22Rv1 (cell line): ENCODE results near the gene KRTAP10-11.

Experiments
- CTCF ChIP-seq: fragments of 450-650 bp; IDR thresholded peaks from 2 replicates; pipeline ENCODE4 v1.5.1; 2017; ENCODE audit warnings: mild to moderate bottlenecking
- ZFX ChIP-seq: fragments of 450-650 bp; IDR thresholded peaks from 2 replicates; pipeline ENCODE4 v1.6.1; 2017; ENCODE audit warnings: antibody characterized with exemption, borderline replicate concordance

- no peak for TF ChIP-seq CTCF
- TF ChIP-seq ZFX, result no peak
Measured at GRCh38 chr21:44626262-44626661, 20.0 kb upstream of the KRTAP10-11 start.
